ENCODE data around the gene NQO2. TPM values are rescaled to one million over a fixed set of nuclear protein-coding genes. Genes with fewer than 3 reads are reported as not detected.

Gene NQO2
- total and polyA plus RNA-seq, 5 experiments from 2014 or later: 21.0 to 48.1 (median 37.9) TPM

GRCh38 chr6:2960935-2961334 lies 38.8 kb upstream of the NQO2 start:
- POLR2A ChIA-PET: interaction anchor here (1.1 to 5.0 kb wide), 4 partner anchors 9 to 29 kb away, joined by 3 to 27 read pairs (median 4); no protein-coding TSS in a partner anchor
- H3K9me3 Mint-ChIP-seq: no peaks in the 10 kb centered on the region
- no peak for ATAC-seq
- peaks cover 0 to 1% (median 0%) of the 10 kb centered on the region in 5 donors for H3K27me3 Mint-ChIP-seq
- H3K36me3 Mint-ChIP-seq: peaks cover 0 to 6% (median 4%) of the 10 kb centered on the region in 3 donors
- H3K4me1 Mint-ChIP-seq: peaks cover 19 to 63% (median 36%) of the 10 kb centered on the region in 4 donors
- no peak for DNase-seq
- peak overlapping the region in 4 of 10 donors; percentile 11 to 71 (median 27) for H3K27ac Mint-ChIP-seq
- no peak overlapping the region for H3K4me3 Mint-ChIP-seq

- POLR2A ChIA-PET: interaction anchor here (1.1 to 5.0 kb wide), 3 partner anchors 9 to 29 kb away, joined by 4 to 27 read pairs (median 5); no protein-coding TSS in a partner anchor
- DNase-seq: no peak
- ATAC-seq: no peak
- H3K4me3 Mint-ChIP-seq: no peak overlapping the region
- H3K9me3 Mint-ChIP-seq: no peaks in the 10 kb centered on the region
- H3K27ac Mint-ChIP-seq: peak overlapping the region in 5 of 10 donors; percentile 6 to 80 (median 72)
- H3K36me3 Mint-ChIP-seq: no peaks in the 10 kb centered on the region
- H3K27me3 Mint-ChIP-seq: peaks cover 0 to 1% (median 0%) of the 10 kb centered on the region in 5 donors
- H3K4me1 Mint-ChIP-seq: peaks cover 22 to 64% (median 41%) of the 10 kb centered on the region in 4 donors
Observed at GRCh38 chr6:2961506-2961905, 38.2 kb upstream of the NQO2 start.

- Mint-ChIP-seq H3K9me3 (no peaks in the 10 kb centered on the region), H3K4me3 (no peak overlapping the region), H3K27ac (peak overlapping the region in 6 of 10 donors; percentile 15 to 80 (median 68)), H3K36me3 (no peaks in the 10 kb centered on the region), H3K4me1 (peaks cover 23 to 69% (median 42%) of the 10 kb centered on the region in 4 donors), H3K27me3 (peaks cover 0 to 1% (median 0%) of the 10 kb centered on the region in 5 donors)
- no peak for ATAC-seq
- POLR2A ChIA-PET: interaction anchor here (1.2 kb wide), 1 partner anchor 28 kb away, joined by 4 read pairs; no protein-coding TSS in a partner anchor
- no peak for DNase-seq
Observed at GRCh38 chr6:2962004-2962403, 37.7 kb upstream of the NQO2 start.

DNA sequence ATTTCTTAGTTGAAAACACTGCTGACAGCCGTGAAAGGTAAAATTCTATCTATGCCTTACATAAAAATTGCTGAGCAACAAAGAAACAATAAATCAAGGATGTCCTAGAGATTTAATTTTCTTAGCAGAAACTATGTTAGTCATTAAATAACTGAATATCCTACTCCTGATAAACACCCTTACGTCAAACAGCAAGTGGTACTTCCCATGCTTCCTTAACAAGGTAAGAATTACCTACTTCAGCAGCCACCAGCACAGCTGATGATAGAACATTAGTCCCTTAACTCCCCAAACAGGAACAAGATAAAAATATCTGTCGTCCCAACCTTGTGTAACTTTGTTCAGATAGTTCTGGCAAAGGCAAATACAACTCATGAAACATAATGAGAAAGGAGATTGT lies 37.1 kb upstream of the NQO2 start:
- Mint-ChIP-seq H3K36me3 (no peaks in the 10 kb centered on the region), H3K27me3 (peaks cover 0 to 1% (median 0%) of the 10 kb centered on the region in 5 donors), H3K9me3 (no peaks in the 10 kb centered on the region)

GRCh38 chr6:2963756-2964155 lies 35.9 kb upstream of the NQO2 start:
- H3K4me3 Mint-ChIP-seq: no peak overlapping the region

More for the DNA sequence above, 37.1 kb upstream of the NQO2 start:
- DNase-seq (no peak), ATAC-seq (no peak)
- POLR2A ChIA-PET: interaction anchor here (1.3 kb wide), 1 partner anchor 10 kb away, joined by 4 read pairs; no protein-coding TSS in a partner anchor
- H3K4me1 Mint-ChIP-seq: peaks cover 26 to 71% (median 44%) of the 10 kb centered on the region in 4 donors
- H3K27ac Mint-ChIP-seq: peak overlapping the region in 5 of 10 donors; percentile 24 to 72 (median 37)
- no peak overlapping the region for H3K4me3 Mint-ChIP-seq

GRCh38 chr6:2964793-2965505 lies 34.7 kb upstream of the NQO2 start:
- peaks cover 0 to 1% (median 0%) of the 10 kb centered on the region in 5 donors for H3K27me3 Mint-ChIP-seq
- peaks cover 32 to 73% (median 39%) of the 10 kb centered on the region in 4 donors for H3K4me1 Mint-ChIP-seq
- H3K9me3 Mint-ChIP-seq: no peaks in the 10 kb centered on the region
- no peaks in the 10 kb centered on the region for H3K36me3 Mint-ChIP-seq
- no peak overlapping the region for H3K4me3 Mint-ChIP-seq
- no peak overlapping the region for H3K27ac Mint-ChIP-seq
- ATAC-seq: no peak
- POLR2A ChIA-PET: interaction anchor here (1.0 to 3.0 kb wide), 6 partner anchors 9 to 25 kb away, joined by 3 to 16 read pairs (median 6); no protein-coding TSS in a partner anchor
- DNase-seq: no peak

More at GRCh38 chr6:2963756-2964155, 35.9 kb upstream of the NQO2 start:
- Mint-ChIP-seq H3K27ac (peak overlapping the region in 3 of 10 donors; percentile 22 to 81 (median 72)), H3K36me3 (no peaks in the 10 kb centered on the region), H3K4me1 (peaks cover 32 to 71% (median 40%) of the 10 kb centered on the region in 4 donors), H3K27me3 (peaks cover 0 to 1% (median 0%) of the 10 kb centered on the region in 5 donors), H3K9me3 (no peaks in the 10 kb centered on the region)
- no peak for ATAC-seq
- POLR2A ChIA-PET: interaction anchor here (0.7 kb wide), 1 partner anchor 8 kb away, joined by 6 read pairs; the partner anchor contains the start of gene SERPINB6
- DNase-seq: no peak

- no peak for ATAC-seq
- H3K9me3 Mint-ChIP-seq: no peaks in the 10 kb centered on the region
- H3K4me1 Mint-ChIP-seq: peaks cover 36 to 74% (median 43%) of the 10 kb centered on the region in 4 donors
- no peaks in the 10 kb centered on the region for H3K36me3 Mint-ChIP-seq
- no peak for DNase-seq
- H3K27me3 Mint-ChIP-seq: peaks cover 0 to 1% (median 0%) of the 10 kb centered on the region in 5 donors
- peak overlapping the region in 1 of 10 donors; percentile 12 for H3K4me3 Mint-ChIP-seq
- peak overlapping the region in 8 of 10 donors; percentile 10 to 91 (median 45) for H3K27ac Mint-ChIP-seq
- POLR2A ChIA-PET: interaction anchor here (0.7 to 3.0 kb wide), 8 partner anchors 8 to 31 kb away, joined by 3 to 16 read pairs (median 6); no protein-coding TSS in a partner anchor
Observed at GRCh38 chr6:2966347-2966746, 33.3 kb upstream of the NQO2 start.

GRCh38 chr6:2967936-2968335 lies 31.8 kb upstream of the NQO2 start:
- H3K9me3 Mint-ChIP-seq: no peaks in the 10 kb centered on the region
- POLR2A ChIA-PET: interaction anchor here (0.9 to 3.0 kb wide), 2 partner anchors 25 to 27 kb away, joined by 4 to 16 read pairs; no protein-coding TSS in a partner anchor
- H3K4me3 Mint-ChIP-seq: peak overlapping the region in 1 of 10 donors; percentile 18
- ATAC-seq (no peak), DNase-seq (no peak)
- peaks cover 29 to 74% (median 47%) of the 10 kb centered on the region in 4 donors for H3K4me1 Mint-ChIP-seq
- peak overlapping the region in 9 of 10 donors; percentile 10 to 87 (median 50) for H3K27ac Mint-ChIP-seq
- no peaks in the 10 kb centered on the region for H3K36me3 Mint-ChIP-seq
- peaks cover 0 to 7% (median 0%) of the 10 kb centered on the region in 5 donors for H3K27me3 Mint-ChIP-seq

GRCh38 chr6:2968600-2969135 lies 31.0 kb upstream of the NQO2 start:
- POLR2A ChIA-PET: interaction anchor here (0.7 to 1.2 kb wide), 3 partner anchors 10 to 32 kb away, joined by 3 to 4 read pairs (median 3); no protein-coding TSS in a partner anchor
- Mint-ChIP-seq H3K4me3 (peak overlapping the region in 5 of 10 donors; percentile 5 to 54 (median 11)), H3K27ac (peak overlapping the region in 9 of 10 donors; percentile 23 to 87 (median 75)), H3K27me3 (peaks cover 0 to 7% (median 0%) of the 10 kb centered on the region in 5 donors), H3K9me3 (no peaks in the 10 kb centered on the region), H3K4me1 (peaks cover 27 to 72% (median 48%) of the 10 kb centered on the region in 4 donors), H3K36me3 (no peaks in the 10 kb centered on the region)
- DNase-seq (no peak), ATAC-seq (no peak)

- Mint-ChIP-seq H3K9me3 (no peaks in the 10 kb centered on the region), H3K4me1 (peaks cover 26 to 75% (median 52%) of the 10 kb centered on the region in 4 donors), H3K27me3 (peaks cover 0 to 7% (median 0%) of the 10 kb centered on the region in 5 donors), H3K4me3 (peak overlapping the region; percentile 23 to 84 (median 52)), H3K36me3 (no peaks in the 10 kb centered on the region), H3K27ac (peak overlapping the region in 9 of 10 donors; percentile 4 to 87 (median 75))
- ATAC-seq: no peak
- POLR2A ChIA-PET: interaction anchor here (0.7 to 1.2 kb wide), 2 partner anchors 11 to 33 kb away, joined by 3 to 4 read pairs; no protein-coding TSS in a partner anchor
- DNase-seq: no peak
Observed at GRCh38 chr6:2969549-2969948, 30.1 kb upstream of the NQO2 start.

- H3K4me3 Mint-ChIP-seq: peak overlapping the region; percentile 84 to 94 (median 90)
- H3K4me1 Mint-ChIP-seq: peaks cover 26 to 72% (median 52%) of the 10 kb centered on the region in 4 donors
- ATAC-seq: no peak
- no peaks in the 10 kb centered on the region for H3K9me3 Mint-ChIP-seq
- peaks cover 0 to 7% (median 0%) of the 10 kb centered on the region in 5 donors for H3K27me3 Mint-ChIP-seq
- H3K36me3 Mint-ChIP-seq: no peaks in the 10 kb centered on the region
- no peak for DNase-seq
- H3K27ac Mint-ChIP-seq: peak overlapping the region; percentile 73 to 96 (median 92)
- POLR2A ChIA-PET: interaction anchor here (0.8 to 2.5 kb wide), 4 partner anchors 13 to 33 kb away, joined by 3 to 41 read pairs (median 7); no protein-coding TSS in a partner anchor
Observed at GRCh38 chr6:2970034-2970685, 29.5 kb upstream of the NQO2 start.
